ENCODE measurements around the gene IFI30. TPM values are rescaled to one million over a fixed set of nuclear protein-coding genes. Genes with fewer than 3 reads are reported as not detected.

IFI30 gene
- total RNA-seq, 1 donor from 2014 or later, result 22.8 TPM

DNA sequence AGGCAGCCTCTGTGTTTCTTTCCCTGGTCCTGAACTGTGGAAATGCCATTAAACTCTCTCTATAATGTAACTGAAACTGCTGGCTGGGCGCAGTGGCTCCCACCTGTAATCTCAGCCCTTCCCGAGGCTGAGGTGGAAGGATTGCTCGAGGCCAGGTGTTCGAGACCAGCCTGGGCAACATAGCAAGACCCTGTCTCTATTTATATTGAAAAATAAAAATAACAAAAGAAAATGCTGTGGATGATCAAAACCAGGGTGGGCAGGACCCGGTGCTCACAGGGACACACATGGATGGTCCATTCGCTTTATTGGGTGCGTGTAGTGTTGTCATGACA is 22.9 kb downstream of the IFI30 start:
- TF ChIP-seq CTCF (conservative IDR thresholded peaks at IDR 0.05), result no peak
- peaks cover 8% of the 10 kb centered on the region for H3K36me3 Mint-ChIP-seq
- H3K4me3 Mint-ChIP-seq, result peak overlapping the region; percentile 64
- H3K27ac Mint-ChIP-seq, result no peak overlapping the region
- H3K27me3 Mint-ChIP-seq, result no peaks in the 10 kb centered on the region
- H3K9me3 Mint-ChIP-seq, result no peaks in the 10 kb centered on the region
- H3K4me1 Mint-ChIP-seq (ENCODE audit: unreplicated experiment), result peaks cover 12% of the 10 kb centered on the region
- no peak for DNase-seq (ENCODE audit: extremely low spot score, unreplicated experiment)

DNA sequence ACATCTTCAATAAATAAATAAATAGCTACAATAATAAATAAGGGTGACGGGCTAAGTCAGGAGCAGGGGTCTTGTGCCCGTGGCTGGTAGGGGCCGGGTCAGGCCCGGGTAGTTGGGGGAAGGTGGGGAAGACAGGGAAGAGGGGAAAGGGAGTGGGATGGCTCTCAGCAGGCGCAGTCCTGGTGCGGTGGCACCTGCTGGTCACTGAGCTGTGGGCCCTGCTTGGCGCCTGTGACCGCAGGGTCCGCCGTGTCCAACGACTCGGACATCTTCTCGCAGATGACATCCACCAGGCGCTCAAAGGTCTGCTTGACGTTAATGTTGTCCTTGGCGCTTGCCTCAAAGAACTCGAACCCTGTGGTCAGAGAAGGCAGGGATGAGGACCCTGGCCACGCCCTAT is 23.7 kb downstream of the IFI30 start:
- H3K36me3 Mint-ChIP-seq, result peaks cover 8% of the 10 kb centered on the region
- H3K4me1 Mint-ChIP-seq (ENCODE audit: unreplicated experiment), result peaks cover 10% of the 10 kb centered on the region
- DNase-seq (ENCODE audit: extremely low spot score, unreplicated experiment), result no peak
- H3K27ac Mint-ChIP-seq, result no peak overlapping the region
- no peaks in the 10 kb centered on the region for H3K9me3 Mint-ChIP-seq
- no peaks in the 10 kb centered on the region for H3K27me3 Mint-ChIP-seq
- TF ChIP-seq CTCF (conservative IDR thresholded peaks at IDR 0.05), result no peak
- H3K4me3 Mint-ChIP-seq, result no peak overlapping the region

DNA sequence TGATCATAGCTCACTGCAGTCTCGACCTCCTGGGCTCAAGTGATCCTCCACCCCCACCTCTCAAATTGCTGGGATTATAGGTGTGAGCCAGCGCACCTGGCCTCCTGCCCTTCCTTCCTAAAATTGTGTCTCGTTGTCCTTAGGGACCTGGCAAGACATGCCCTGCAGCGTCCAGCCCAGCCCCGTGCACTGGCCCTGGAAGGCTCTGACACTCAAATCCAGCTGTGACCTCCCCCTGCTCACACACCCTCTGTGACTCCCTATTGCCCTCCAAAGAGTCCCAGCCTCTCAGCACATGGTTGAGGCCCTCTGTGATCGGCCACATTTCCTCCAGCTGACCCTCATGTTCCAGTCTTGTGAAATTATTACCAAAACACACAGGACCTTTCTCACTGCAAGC is 24.3 kb downstream of the IFI30 start:
- no peaks in the 10 kb centered on the region for H3K27me3 Mint-ChIP-seq
- peaks cover 8% of the 10 kb centered on the region for H3K36me3 Mint-ChIP-seq
- peaks cover 12% of the 10 kb centered on the region for H3K4me1 Mint-ChIP-seq (ENCODE audit: unreplicated experiment)
- TF ChIP-seq CTCF (conservative IDR thresholded peaks at IDR 0.05), result no peak
- no peaks in the 10 kb centered on the region for H3K9me3 Mint-ChIP-seq
- H3K27ac Mint-ChIP-seq, result no peak overlapping the region
- peak overlapping the region; percentile 17 for H3K4me3 Mint-ChIP-seq
- DNase-seq (ENCODE audit: extremely low spot score, unreplicated experiment), result no peak

DNA sequence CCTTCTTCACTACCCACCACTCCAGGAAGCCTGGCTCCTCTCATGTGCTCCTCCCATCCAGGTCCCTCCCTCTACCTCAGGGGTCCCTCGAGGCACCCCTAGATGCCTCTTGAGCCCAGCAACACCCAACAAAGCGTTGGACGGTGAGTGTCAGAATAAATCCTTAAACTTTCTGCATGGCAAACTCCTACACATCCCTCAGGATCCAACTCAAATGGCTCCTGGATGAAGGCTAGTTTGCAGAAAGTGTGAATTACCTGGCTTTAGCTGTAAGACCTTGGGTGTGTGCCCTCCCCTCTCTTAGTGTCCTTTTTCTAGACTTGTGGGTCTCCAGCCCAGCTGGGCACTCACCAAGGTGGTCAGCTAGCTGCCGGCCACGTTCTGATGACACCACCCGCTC is 24.8 kb downstream of the IFI30 start:
- DNase-seq (ENCODE audit: extremely low spot score, unreplicated experiment), result no peak
- peaks cover 15% of the 10 kb centered on the region for H3K4me1 Mint-ChIP-seq (ENCODE audit: unreplicated experiment)
- no peak for TF ChIP-seq CTCF (conservative IDR thresholded peaks at IDR 0.05)
- no peaks in the 10 kb centered on the region for H3K27me3 Mint-ChIP-seq
- H3K9me3 Mint-ChIP-seq, result no peaks in the 10 kb centered on the region
- no peak overlapping the region for H3K27ac Mint-ChIP-seq
- peaks cover 8% of the 10 kb centered on the region for H3K36me3 Mint-ChIP-seq
- H3K4me3 Mint-ChIP-seq, result no peak overlapping the region

- no peak overlapping the region for H3K27ac Mint-ChIP-seq
Measured at GRCh38 chr19:18202397-18202777, 28.8 kb downstream of the IFI30 start.

More at GRCh38 chr19:18202397-18202777, 28.8 kb downstream of the IFI30 start:
- no peak for DNase-seq (ENCODE audit: extremely low spot score, unreplicated experiment)
- TF ChIP-seq CTCF (conservative IDR thresholded peaks at IDR 0.05), result no peak
- Mint-ChIP-seq H3K27me3 (no peaks in the 10 kb centered on the region), H3K9me3 (no peaks in the 10 kb centered on the region), H3K36me3 (peaks cover 8% of the 10 kb centered on the region), H3K4me1 (ENCODE audit: unreplicated experiment) (peaks cover 8% of the 10 kb centered on the region), H3K4me3 (peak overlapping the region; percentile 59)

Data from type B pancreatic cell (in vitro differentiated cells).